Measurements from ENCODE around the gene ZRSR2. TPM values are rescaled to one million over a fixed set of nuclear protein-coding genes. Genes with fewer than 3 reads are reported as not detected.

The ZRSR2 gene
- total RNA-seq, 2 donors from 2014 or later = 2.9 to 6.2 TPM

GRCh38 chrX:15781961-15782699 is 8.2 kb upstream of the ZRSR2 start:
- no peaks in the 10 kb centered on the region for H3K27me3 ChIP-seq (replicated peaks; ENCODE audit: insufficient read depth)
- H3K36me3 ChIP-seq = no peaks in the 10 kb centered on the region
- intact Hi-C loops (cut with DNase I) = no loop called here
- H3K27ac ChIP-seq = no peak overlapping the region
- 76% methylated on average over 13 of the region's 13 CpGs for WGBS
- no peak overlapping the region for H3K4me3 ChIP-seq
- H3K4me1 ChIP-seq (replicated peaks) = no peaks in the 10 kb centered on the region
- H3K9me3 ChIP-seq = no peaks in the 10 kb centered on the region
- TF ChIP-seq CTCF (IDR thresholded peaks at IDR 0.05) = no peak
- no peak for DNase-seq (ENCODE audit: low spot score)

- intact Hi-C loops (cut with DNase I) = no loop called here
- WGBS = 90% methylated on average over 3 of the region's 3 CpGs
- TF ChIP-seq CTCF (IDR thresholded peaks at IDR 0.05) = no peak
- TF ChIP-seq POLR2A (IDR thresholded peaks at IDR 0.05) = no peak
- H3K9me3 ChIP-seq = no peaks in the 10 kb centered on the region
- no peak overlapping the region for H3K4me3 ChIP-seq
- H3K27me3 ChIP-seq (replicated peaks; ENCODE audit: insufficient read depth) = no peaks in the 10 kb centered on the region
- no peak overlapping the region for H3K27ac ChIP-seq
- H3K4me1 ChIP-seq (replicated peaks) = no peaks in the 10 kb centered on the region
- H3K36me3 ChIP-seq = no peaks in the 10 kb centered on the region
- no peak for DNase-seq (ENCODE audit: low spot score)
Measured at GRCh38 chrX:15785176-15785750, 5.0 kb upstream of the ZRSR2 start.

GRCh38 chrX:15786915-15787314 is 3.4 kb upstream of the ZRSR2 start:
- no peaks in the 10 kb centered on the region for H3K27me3 ChIP-seq (replicated peaks; ENCODE audit: insufficient read depth)
- H3K4me3 ChIP-seq = no peak overlapping the region
- WGBS = 50% methylated on average over 3 of the region's 3 CpGs
- H3K27ac ChIP-seq = no peak overlapping the region
- H3K36me3 ChIP-seq = no peaks in the 10 kb centered on the region
- no peak for DNase-seq (ENCODE audit: low spot score)
- intact Hi-C loops (cut with DNase I) = no loop called here
- TF ChIP-seq POLR2AphosphoS5 (IDR thresholded peaks at IDR 0.05) (no peak), CTCF (IDR thresholded peaks at IDR 0.05) (no peak), POLR2A (IDR thresholded peaks at IDR 0.05) (no peak)
- H3K4me1 ChIP-seq (replicated peaks) = no peaks in the 10 kb centered on the region
- H3K9me3 ChIP-seq = no peaks in the 10 kb centered on the region

GRCh38 chrX:15790769-15791290 is 546 bp downstream of the ZRSR2 start:
- intact Hi-C loops (cut with DNase I) = no loop called here
- Histone ChIP-seq H3K27ac (peak overlapping the region; percentile 79 to 80), H3K36me3 (no peaks in the 10 kb centered on the region), H3K9me3 (no peaks in the 10 kb centered on the region), H3K4me3 (peak overlapping the region; percentile 47 to 48), H3K4me1 (replicated peaks) (no peaks in the 10 kb centered on the region), H3K27me3 (replicated peaks; ENCODE audit: insufficient read depth) (no peaks in the 10 kb centered on the region)
- TF ChIP-seq POLR2AphosphoS5 (IDR thresholded peaks at IDR 0.05) (no peak), POLR2A (IDR thresholded peaks at IDR 0.05) (no peak), CTCF (IDR thresholded peaks at IDR 0.05) (no peak)
- DNase-seq (ENCODE audit: low spot score) = no peak
- WGBS = 0% methylated on average over 15 of the region's 15 CpGs

- Histone ChIP-seq H3K4me1 (replicated peaks) (no peaks in the 10 kb centered on the region), H3K4me3 (no peak overlapping the region), H3K9me3 (no peaks in the 10 kb centered on the region), H3K27ac (no peak overlapping the region), H3K36me3 (no peaks in the 10 kb centered on the region), H3K27me3 (replicated peaks; ENCODE audit: insufficient read depth) (no peaks in the 10 kb centered on the region)
- intact Hi-C loops (cut with DNase I) = no loop called here
- TF ChIP-seq POLR2AphosphoS5 (IDR thresholded peaks at IDR 0.05) (no peak), CTCF (IDR thresholded peaks at IDR 0.05) (no peak), POLR2A (IDR thresholded peaks at IDR 0.05) (no peak)
- DNase-seq (ENCODE audit: low spot score) = no peak
- WGBS = 94% methylated on average over 4 of the region's 4 CpGs
Measured at GRCh38 chrX:15797707-15798106, 7.4 kb downstream of the ZRSR2 start.

All from prostate gland (tissue), 2 donors.